Gastroesophageal sphincter (tissue), 3 donors: ENCODE measurements around the gene PISD.

ENCODE experiments used
- EP300 ChIP-seq: sonication (generic); formaldehyde crosslinking; IDR thresholded peaks from one replicate; pipeline ENCODE4 v1.6.1; 2017; ENCODE audit warnings: antibody characterized with exemption, mild to moderate bottlenecking
- POLR2A ChIP-seq, 2 donors: fragments of 450-650 bp; IDR thresholded peaks; one replicate each; pipeline ENCODE4 v1.6.1; 2017; ENCODE audit warnings: antibody characterized with exemption in 2 of 2, mild to moderate bottlenecking in 2 of 2, moderate library complexity in 1 of 2
- POLR2AphosphoS5 ChIP-seq: sonication (generic); formaldehyde crosslinking; IDR thresholded peaks from one replicate; pipeline ENCODE4 v1.6.1; 2017; ENCODE audit warnings: antibody characterized with exemption
- TF ChIP-seq, protein P1 (sequence below), 4 experiments: fragments of 200-600 bp in 2 of 4; fragments of 450-650 bp in 2 of 4; sonication (generic) in 1 of 4; IDR thresholded peaks; one replicate each; pipeline ENCODE4 v1.5.1; 2017 to 2019; ENCODE audit warnings: antibody characterized with exemption in 4 of 4, mild to moderate bottlenecking in 2 of 4, moderate library complexity in 2 of 4

GRCh38 chr22:31695423-31695822, 33.4 kb upstream of the PISD start:
- no peak for TF ChIP-seq POLR2A (IDR thresholded peaks at IDR 0.05)
- TF ChIP-seq POLR2AphosphoS5: no peak
- TF ChIP-seq, protein P1, sequence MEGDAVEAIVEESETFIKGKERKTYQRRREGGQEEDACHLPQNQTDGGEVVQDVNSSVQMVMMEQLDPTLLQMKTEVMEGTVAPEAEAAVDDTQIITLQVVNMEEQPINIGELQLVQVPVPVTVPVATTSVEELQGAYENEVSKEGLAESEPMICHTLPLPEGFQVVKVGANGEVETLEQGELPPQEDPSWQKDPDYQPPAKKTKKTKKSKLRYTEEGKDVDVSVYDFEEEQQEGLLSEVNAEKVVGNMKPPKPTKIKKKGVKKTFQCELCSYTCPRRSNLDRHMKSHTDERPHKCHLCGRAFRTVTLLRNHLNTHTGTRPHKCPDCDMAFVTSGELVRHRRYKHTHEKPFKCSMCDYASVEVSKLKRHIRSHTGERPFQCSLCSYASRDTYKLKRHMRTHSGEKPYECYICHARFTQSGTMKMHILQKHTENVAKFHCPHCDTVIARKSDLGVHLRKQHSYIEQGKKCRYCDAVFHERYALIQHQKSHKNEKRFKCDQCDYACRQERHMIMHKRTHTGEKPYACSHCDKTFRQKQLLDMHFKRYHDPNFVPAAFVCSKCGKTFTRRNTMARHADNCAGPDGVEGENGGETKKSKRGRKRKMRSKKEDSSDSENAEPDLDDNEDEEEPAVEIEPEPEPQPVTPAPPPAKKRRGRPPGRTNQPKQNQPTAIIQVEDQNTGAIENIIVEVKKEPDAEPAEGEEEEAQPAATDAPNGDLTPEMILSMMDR (IDR thresholded peaks at IDR 0.05): no peak
- no peak for TF ChIP-seq EP300
